SW 1271 (cell line): ENCODE measurements around the gene ZFPM1.

Experiments
- DNase-seq, 2 experiments: peaks; one replicate each; lab custom pipeline; 2025; lab: John Stamatoyannopoulos, UW

Gene ZFPM1

GRCh38 chr16:88560714-88561484 lies 107.8 kb downstream of the ZFPM1 start:
- DNase-seq = no peak

GRCh38 chr16:88561485-88562359 lies 108.6 kb downstream of the ZFPM1 start:
- peak; percentile 41 to 63 for DNase-seq

- DNase-seq = peak in 1 of 2 experiments; percentile 10
Observed at GRCh38 chr16:88566158-88566557, 113.1 kb downstream of the ZFPM1 start.

DNA sequence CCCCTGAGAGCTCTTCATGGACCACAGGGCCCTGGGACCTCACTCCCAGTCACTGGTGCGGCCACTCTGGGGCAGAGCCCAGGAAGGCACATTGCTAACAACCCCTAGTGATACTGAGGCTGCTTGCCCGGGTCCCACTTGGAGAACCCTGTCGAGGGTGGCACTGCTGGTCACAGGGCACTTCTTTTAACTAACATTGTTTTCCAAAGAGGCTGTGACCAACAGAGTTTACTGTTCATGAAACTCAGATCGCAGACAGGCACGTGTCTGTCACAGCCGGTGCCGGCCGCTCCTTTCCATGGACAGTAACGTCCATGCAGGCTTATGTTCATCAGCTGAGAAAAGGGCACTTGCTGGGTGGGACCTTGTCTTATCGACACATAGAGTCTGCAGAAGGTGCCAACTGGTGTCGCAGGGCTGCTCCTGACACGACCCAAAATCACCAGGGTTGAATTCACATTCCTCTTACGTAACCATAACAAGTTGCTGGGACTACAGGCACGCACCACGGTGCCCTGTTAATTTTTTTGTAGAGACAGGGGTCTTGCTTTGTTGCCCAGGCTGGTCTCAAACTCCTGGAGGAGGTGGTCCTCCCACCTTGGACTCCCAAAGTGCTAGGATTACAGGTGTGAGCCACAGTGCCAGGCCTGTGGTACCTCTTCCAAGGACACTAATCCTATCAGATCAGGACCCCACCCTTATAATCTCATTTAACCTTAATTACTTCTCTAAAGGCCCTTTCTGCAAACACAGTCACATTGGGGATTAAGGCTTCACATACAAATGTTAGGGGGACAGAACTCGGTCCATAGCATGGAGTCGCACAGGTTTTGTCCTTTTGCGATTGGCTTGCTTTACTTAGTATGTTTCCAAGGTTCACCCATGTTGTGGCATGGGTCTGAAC lies 115.9 kb downstream of the ZFPM1 start:
- DNase-seq = no peak

DNA sequence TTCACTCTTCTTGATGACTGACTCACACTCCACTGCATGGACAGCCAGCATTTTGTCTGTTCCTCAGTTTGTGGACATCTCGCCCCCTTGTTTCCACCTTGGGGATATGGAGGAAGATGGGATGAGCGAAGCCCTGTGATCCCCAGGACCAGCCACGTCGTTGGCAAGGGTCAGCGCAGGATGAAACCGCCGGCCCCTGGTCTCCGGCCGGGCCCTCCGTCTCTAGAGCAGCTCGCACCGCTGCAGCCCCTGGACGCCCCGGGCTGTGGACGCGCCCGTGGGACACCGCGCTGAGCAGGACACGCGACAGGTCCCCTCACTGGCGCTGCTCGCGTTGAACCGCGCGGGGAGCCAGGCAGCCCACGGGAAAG lies 116.5 kb downstream of the ZFPM1 start:
- no peak for DNase-seq

DNA sequence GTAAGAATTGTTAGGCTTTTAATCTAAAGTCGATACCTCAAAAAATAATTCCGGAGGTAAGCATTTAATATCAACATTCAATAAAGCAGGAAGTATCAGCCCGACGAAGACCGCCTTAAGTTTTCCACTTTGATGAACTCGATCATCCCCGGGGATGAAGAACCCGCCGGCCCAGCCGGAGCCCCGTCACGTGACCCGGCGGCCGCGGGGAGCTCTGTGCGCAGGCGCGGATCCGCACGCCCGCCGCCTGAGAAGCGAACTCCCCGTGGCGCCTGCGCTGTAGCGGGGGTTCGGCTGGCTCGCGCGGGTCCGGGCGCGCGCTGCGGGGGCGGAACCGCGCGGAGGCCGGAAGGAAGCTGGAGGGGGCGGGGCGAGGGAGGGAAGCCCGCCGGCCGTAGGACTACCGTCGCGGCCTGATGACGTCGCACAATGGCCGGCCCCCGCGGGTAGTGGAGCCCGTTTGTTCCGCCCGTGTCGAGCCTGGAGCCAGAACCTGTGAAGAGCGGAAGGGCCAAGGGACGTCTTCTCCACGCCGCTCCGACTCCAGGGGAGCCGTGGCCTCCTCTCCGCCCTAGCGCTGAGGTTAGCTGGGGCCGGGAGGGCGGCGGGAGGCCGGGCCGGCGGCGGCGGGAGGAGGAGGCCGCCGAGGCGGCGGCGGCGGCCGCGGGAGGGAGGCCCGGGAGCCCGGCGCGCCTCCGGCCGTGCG lies 117.1 kb downstream of the ZFPM1 start, which contains the start of gene ZC3H18:
Gene ZC3H18 (plus strand): TSS at position 419 of the 706 bp plus-strand sequence. CDS start 6,721 bp downstream, outside the sequence.
- DNase-seq = peak; percentile 82 to 91

DNA sequence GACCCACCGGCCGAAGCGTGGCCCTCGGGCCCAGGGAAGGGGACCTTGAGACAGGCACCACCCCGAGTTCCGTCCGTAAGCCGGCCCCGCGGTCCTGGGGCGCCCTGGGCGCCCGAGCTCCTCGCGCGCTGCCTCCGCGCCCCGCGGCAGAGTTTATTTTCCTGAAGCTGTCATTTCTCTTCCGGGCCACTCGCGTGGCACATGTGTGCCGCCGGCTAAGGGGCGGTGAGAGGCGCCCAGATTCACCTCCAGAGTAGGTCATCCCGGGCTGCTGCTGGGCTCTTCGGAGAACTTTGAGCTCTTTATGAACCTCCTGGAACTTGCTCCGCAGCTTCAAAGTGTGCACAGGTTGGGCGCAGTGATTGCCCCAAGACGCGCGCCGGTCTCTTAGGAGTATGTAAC lies 117.6 kb downstream of the ZFPM1 start:
- no peak for DNase-seq

DNA sequence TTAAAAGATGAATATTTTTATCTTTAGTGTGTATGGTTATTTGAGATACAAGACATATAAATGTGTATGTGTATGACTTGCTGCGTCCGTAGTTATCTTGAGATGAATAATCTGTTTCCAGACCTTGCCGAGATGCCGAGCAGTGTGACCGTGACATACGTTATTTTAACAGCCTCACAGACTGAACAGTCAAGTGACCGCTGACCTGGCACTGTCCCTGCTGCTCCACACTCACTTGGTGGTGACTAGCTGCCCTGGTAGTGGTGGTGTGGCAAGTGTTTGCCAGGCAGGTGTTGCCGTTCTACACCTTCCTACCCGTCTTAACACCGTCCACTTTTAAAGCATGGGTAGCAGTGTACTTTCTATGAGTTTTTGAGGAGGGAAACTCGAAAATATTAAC lies 122.2 kb downstream of the ZFPM1 start:
- no peak for DNase-seq

GRCh38 chr16:88576307-88576706 lies 123.2 kb downstream of the ZFPM1 start:
- no peak for DNase-seq

- DNase-seq = no peak
Observed at GRCh38 chr16:88577166-88577565, 124.1 kb downstream of the ZFPM1 start.

DNA sequence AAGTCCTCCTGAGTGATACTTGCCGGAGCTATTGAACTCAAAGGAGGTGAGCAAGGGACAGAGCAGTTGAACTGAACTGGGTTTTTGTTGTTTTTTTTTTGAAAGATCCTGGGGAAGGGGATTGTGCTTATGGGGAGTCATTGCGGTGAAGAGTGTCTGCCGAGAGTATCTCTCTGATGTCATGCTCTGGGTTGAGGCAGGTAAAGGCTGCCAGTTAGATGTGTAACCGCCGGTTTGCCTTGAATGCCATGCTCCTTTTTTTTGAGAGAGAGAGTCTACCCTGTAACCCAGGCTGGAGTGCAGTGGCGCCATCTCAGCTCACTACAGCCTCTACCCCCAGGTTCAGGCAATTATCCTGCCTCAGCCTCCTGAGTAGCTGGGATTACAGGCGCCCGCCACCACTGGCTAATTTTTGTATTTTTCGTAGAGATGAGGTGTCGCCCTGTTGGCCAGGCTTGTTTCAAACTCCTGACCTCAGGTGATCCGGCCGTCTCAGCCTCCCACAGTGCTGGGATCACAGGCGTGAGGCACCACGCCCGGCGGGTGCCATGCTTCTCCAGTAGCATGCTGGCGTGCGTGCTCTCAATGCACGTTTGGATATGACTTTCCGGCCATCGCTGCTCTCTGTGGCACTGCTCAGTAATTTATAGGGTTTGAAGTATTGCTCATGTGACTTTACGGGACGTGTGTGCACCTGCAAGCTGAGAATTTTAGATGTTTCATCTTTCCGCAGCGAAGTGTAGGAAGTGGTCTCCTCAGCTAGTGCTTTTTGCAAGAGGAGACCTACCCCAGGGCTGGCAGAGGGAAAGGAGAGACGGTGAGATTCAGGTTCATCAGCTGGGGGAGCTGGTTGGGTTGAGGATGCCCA lies 125.6 kb downstream of the ZFPM1 start:
- DNase-seq = no peak

GRCh38 chr16:88580371-88580770 lies 127.3 kb downstream of the ZFPM1 start:
- no peak for DNase-seq

DNA sequence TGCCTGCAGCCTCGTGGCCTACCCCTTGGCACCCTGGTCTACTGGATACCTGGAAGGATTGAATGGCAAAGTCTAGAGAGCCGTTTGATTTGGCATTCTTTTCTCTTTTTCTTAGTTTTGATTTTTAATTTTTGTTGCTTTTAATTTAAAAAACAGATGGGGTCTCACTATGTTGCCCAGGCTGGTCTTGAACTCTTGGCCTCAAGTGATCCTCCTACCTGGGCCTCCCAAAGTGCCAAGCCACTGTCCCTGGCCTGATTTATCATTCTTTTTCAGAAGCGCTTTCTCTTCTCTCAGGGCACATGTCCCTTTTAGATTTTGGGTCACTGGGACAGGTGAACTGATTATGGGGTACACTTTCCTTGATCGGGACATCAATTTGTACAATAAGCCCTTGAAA lies 128.0 kb downstream of the ZFPM1 start:
- no peak for DNase-seq

DNA sequence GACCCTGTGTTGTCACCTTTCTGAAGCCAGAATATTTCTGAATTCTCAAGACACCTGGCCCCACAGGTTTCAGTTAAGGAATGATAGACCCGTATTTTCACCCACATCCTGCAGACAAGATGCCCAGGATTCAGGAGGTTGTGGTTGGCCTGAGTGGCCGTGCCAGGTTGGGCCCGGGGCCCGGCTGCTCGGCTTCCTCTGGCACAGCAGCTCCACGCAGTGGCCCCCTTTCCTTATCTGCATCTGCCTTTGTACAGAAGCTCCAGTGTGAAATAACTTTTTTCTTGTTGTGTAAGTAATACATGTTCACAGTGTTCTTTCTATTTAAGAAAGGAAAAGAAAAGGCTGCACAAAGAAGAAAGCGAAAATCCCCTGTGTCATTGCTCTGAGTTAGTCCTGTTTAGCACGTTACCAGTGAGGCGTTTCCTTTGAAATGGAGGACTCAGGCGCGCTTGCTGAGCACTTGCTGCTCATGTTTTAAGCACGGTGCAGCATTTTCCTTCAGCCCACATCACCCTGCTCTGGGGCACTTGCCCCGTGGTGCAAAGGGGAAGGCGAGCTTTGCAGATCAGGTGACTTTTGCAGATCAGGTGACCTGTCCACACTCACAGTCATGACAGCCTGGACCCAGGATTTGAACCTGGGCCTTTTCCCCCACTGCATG lies 130.0 kb downstream of the ZFPM1 start:
- no peak for DNase-seq

- DNase-seq = no peak
Observed at GRCh38 chr16:88584676-88585075, 131.6 kb downstream of the ZFPM1 start.

- DNase-seq = no peak
Observed at GRCh38 chr16:88585269-88585668, 132.2 kb downstream of the ZFPM1 start.

DNA sequence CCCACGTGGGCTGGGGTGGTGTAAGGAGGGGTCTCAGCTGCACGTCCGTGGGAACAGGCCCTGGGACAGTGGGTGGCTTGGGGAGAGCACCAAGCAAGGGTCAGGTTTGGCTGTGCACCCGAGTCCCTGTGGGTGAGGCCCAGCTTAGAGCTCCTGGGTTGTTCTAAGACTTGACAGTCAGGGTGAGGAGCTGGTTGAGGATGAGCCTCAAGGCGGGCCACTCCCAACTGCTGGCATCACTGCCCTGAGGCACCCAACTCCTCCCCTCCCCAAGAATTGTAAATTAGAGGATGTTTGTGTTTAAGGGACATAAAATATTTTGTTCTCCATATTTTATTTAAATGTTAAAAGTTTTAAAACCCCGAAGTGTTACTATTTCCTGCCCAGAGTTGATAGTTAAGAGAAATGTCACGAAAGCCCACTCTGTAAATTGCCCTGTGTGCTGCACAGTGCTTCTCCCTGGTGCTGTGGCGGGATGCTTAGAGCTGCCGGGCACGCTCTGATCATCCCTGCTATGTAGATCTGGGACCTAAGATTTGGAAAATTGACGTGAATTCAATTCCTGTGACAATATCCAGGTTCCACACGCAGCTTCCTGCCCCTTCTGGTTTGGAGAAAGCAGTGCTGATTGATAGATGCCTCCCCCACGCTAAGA lies 133.0 kb downstream of the ZFPM1 start:
- DNase-seq = no peak
